ENCODE data around the gene ID2. TPM values are rescaled to one million over a fixed set of nuclear protein-coding genes. Genes with fewer than 3 reads are reported as not detected.

Gene ID2
- total RNA-seq, 2 experiments from 2014 or later = 238 to 242 TPM

GRCh38 chr2:8694737-8695136, 12.9 kb downstream of the ID2 start:
- intact Hi-C loops (cut with DNase I, micrococcal nuclease) = no loop called here
- H3K36me3 Mint-ChIP-seq (ENCODE audit: low read depth) = no peaks in the 10 kb centered on the region

GRCh38 chr2:8697190-8697589, 15.3 kb downstream of the ID2 start:
- no peaks in the 10 kb centered on the region for H3K4me1 Mint-ChIP-seq (ENCODE audit: low read depth)
- TF ChIP-seq, protein P1, sequence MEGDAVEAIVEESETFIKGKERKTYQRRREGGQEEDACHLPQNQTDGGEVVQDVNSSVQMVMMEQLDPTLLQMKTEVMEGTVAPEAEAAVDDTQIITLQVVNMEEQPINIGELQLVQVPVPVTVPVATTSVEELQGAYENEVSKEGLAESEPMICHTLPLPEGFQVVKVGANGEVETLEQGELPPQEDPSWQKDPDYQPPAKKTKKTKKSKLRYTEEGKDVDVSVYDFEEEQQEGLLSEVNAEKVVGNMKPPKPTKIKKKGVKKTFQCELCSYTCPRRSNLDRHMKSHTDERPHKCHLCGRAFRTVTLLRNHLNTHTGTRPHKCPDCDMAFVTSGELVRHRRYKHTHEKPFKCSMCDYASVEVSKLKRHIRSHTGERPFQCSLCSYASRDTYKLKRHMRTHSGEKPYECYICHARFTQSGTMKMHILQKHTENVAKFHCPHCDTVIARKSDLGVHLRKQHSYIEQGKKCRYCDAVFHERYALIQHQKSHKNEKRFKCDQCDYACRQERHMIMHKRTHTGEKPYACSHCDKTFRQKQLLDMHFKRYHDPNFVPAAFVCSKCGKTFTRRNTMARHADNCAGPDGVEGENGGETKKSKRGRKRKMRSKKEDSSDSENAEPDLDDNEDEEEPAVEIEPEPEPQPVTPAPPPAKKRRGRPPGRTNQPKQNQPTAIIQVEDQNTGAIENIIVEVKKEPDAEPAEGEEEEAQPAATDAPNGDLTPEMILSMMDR (IDR thresholded peaks at IDR 0.05) = no peak
- H3K36me3 Mint-ChIP-seq (ENCODE audit: low read depth) = no peaks in the 10 kb centered on the region
- no peak overlapping the region for H3K4me3 ChIP-seq (ENCODE audit: low read length)
- no peaks in the 10 kb centered on the region for H3K36me3 ChIP-seq (ENCODE audit: insufficient read depth, low read length)
- H3K27me3 Mint-ChIP-seq = peaks cover 4% of the 10 kb centered on the region
- peaks cover 6 to 12% of the 10 kb centered on the region in 2 experiments for H3K27me3 ChIP-seq (ENCODE audit: control insufficient read depth in 1 of 2, insufficient read depth in 2 of 2, low read length in 2 of 2)
- H3K4me3 Mint-ChIP-seq = no peak overlapping the region
- ChIA-PET POLR2A (no interaction called here), CTCF (no interaction called here)
- intact Hi-C loops (cut with DNase I, micrococcal nuclease) = no loop called here
- ATAC-seq (ENCODE audit: poor library complexity) (no peak), DNase-seq (no peak)
- no peaks in the 10 kb centered on the region for H3K9me3 Mint-ChIP-seq
- no peak overlapping the region for H3K27ac ChIP-seq (ENCODE audit: low read depth in 1 of 2, low read length in 2 of 2)
- H3K4me1 ChIP-seq (ENCODE audit: insufficient read depth, low read length) = peaks cover 7% of the 10 kb centered on the region
- H3K27ac Mint-ChIP-seq = no peak overlapping the region
- H3K9me3 ChIP-seq (ENCODE audit: control insufficient read depth in 1 of 2, insufficient read depth in 1 of 2, low read length in 2 of 2) = peaks cover 0 to 6% of the 10 kb centered on the region in 2 experiments

More at GRCh38 chr2:8694737-8695136, 12.9 kb downstream of the ID2 start:
- peaks cover 10 to 17% of the 10 kb centered on the region in 2 experiments for H3K27me3 ChIP-seq (ENCODE audit: control insufficient read depth in 1 of 2, insufficient read depth in 2 of 2, low read length in 2 of 2)
- H3K4me1 ChIP-seq (ENCODE audit: insufficient read depth, low read length) = peaks cover 7% of the 10 kb centered on the region
- H3K27ac ChIP-seq (ENCODE audit: low read depth in 1 of 2, low read length in 2 of 2) = no peak overlapping the region
- H3K4me3 ChIP-seq (ENCODE audit: low read length) = no peak overlapping the region
- Mint-ChIP-seq H3K4me1 (ENCODE audit: low read depth) (no peaks in the 10 kb centered on the region), H3K27me3 (peaks cover 15% of the 10 kb centered on the region), H3K27ac (no peak overlapping the region), H3K9me3 (no peaks in the 10 kb centered on the region), H3K4me3 (no peak overlapping the region)
- TF ChIP-seq, protein P1 (IDR thresholded peaks at IDR 0.05) = no peak
- peaks cover 0 to 6% of the 10 kb centered on the region in 2 experiments for H3K9me3 ChIP-seq (ENCODE audit: control insufficient read depth in 1 of 2, insufficient read depth in 1 of 2, low read length in 2 of 2)
- ATAC-seq (ENCODE audit: poor library complexity) = no peak
- ChIA-PET CTCF (no interaction called here), POLR2A (no interaction called here)
- no peaks in the 10 kb centered on the region for H3K36me3 ChIP-seq (ENCODE audit: insufficient read depth, low read length)
- DNase-seq = no peak

GRCh38 chr2:8699839-8700238, 18.0 kb downstream of the ID2 start:
- intact Hi-C loops (cut with DNase I, micrococcal nuclease) = no loop called here
- CTCF ChIA-PET = no interaction called here

More at GRCh38 chr2:8699839-8700238, 18.0 kb downstream of the ID2 start:
- POLR2A ChIA-PET = no interaction called here
- H3K27ac ChIP-seq (ENCODE audit: low read depth in 1 of 2, low read length in 2 of 2) = no peak overlapping the region
- no peaks in the 10 kb centered on the region for H3K36me3 ChIP-seq (ENCODE audit: insufficient read depth, low read length)
- no peak for DNase-seq
- H3K9me3 ChIP-seq (ENCODE audit: control insufficient read depth in 1 of 2, insufficient read depth in 1 of 2, low read length in 2 of 2) = no peaks in the 10 kb centered on the region
- TF ChIP-seq, protein P1 (IDR thresholded peaks at IDR 0.05) = no peak
- H3K27me3 ChIP-seq (ENCODE audit: control insufficient read depth in 1 of 2, insufficient read depth in 2 of 2, low read length in 2 of 2) = no peaks in the 10 kb centered on the region
- H3K4me1 ChIP-seq (ENCODE audit: insufficient read depth, low read length) = no peaks in the 10 kb centered on the region
- no peak for ATAC-seq (ENCODE audit: poor library complexity)
- no peaks in the 10 kb centered on the region for H3K9me3 Mint-ChIP-seq
- H3K4me3 Mint-ChIP-seq = no peak overlapping the region
- H3K4me3 ChIP-seq (ENCODE audit: low read length) = no peak overlapping the region
- no peaks in the 10 kb centered on the region for H3K27me3 Mint-ChIP-seq
- H3K4me1 Mint-ChIP-seq (ENCODE audit: low read depth) = no peaks in the 10 kb centered on the region
- H3K27ac Mint-ChIP-seq = no peak overlapping the region
- H3K36me3 Mint-ChIP-seq (ENCODE audit: low read depth) = no peaks in the 10 kb centered on the region
